K562 (cell line): ENCODE measurements around the gene ST6GALNAC6. TPM values are rescaled to one million over a fixed set of nuclear protein-coding genes. Genes with fewer than 3 reads are reported as not detected.

Experiments used
- ATAC-seq: fragments of 200-7000 bp; cut with Tn5 transposase; 3 replicates; pipeline ENCODE4 v1.9.1; 2020; ENCODE audit warnings: moderate library complexity
- BruUV-seq: library from RNA; stranded (reverse); fragments of 400-500 nt; replicated peaks from 2 replicates; lab custom pipeline; 2021; lab: Mats Ljungman, UMichigan
- CTCF ChIA-PET: fragments of 300-600 bp; formaldehyde crosslinking; extraction: SDS; loops from one replicate; lab custom pipeline; 2021; ENCODE audit warnings: low intra/inter-chr PET ratio; lab: Yijun Ruan, JAX
- POLR2A ChIA-PET: fragments of 300-600, 350-650 bp; sonication (Branson Sonifier 250); formaldehyde crosslinking; extraction: SDS; loops from one replicate; lab custom pipeline; 2021; ENCODE audit warnings: antibody characterized with exemption, inconsistent platforms; lab: Yijun Ruan, JAX
- DNase-seq, 4 experiments: peaks; one replicate each; pipeline versions ENCODE4 v3.0.0 to v3.0.0-alpha.2; 2011 to 2018; ENCODE audit warnings: low spot score in 3 of 4, mixed read lengths in 3 of 4; ENCODE audit errors: extremely low read depth in 1 of 4
- FAIRE-seq: peaks from 2 replicates; lab custom pipeline; 2011; peaks lifted over from hg19 to GRCh38; lab: Jason Lieb, UNC
- H2AFZ ChIP-seq: 2 replicates; pipeline ENCODE4 v1.6.0; 2011; ENCODE audit warnings: low read depth, low read length, control low read depth, inconsistent platforms
- H3K27ac ChIP-seq: fragments of 200-600 bp; 3 replicates; pipeline ENCODE4 v1.8.0; 2011; ENCODE audit warnings: low read depth, mild to moderate bottlenecking, control low read depth, inconsistent platforms, low read length, moderate library complexity, mixed read lengths; ENCODE audit errors: extremely low read depth
- H3K27me3 ChIP-seq, 2 experiments: fragments of 300-600 bp in 1 of 2; 2 replicates in 1 of 2; 3 replicates in 1 of 2; pipeline versions ENCODE4 v1.6.0 to v1.8.0; 2011; ENCODE audit warnings: inconsistent platforms in 2 of 2, low read length in 2 of 2, mild to moderate bottlenecking in 1 of 2, mixed read lengths in 1 of 2, moderate library complexity in 1 of 2; ENCODE audit not compliant: control insufficient read depth in 2 of 2, insufficient read depth in 2 of 2
- H3K36me3 ChIP-seq: fragments of 300-600 bp; 3 replicates; pipeline ENCODE4 v1.8.0; 2011; ENCODE audit warnings: mild to moderate bottlenecking, low read length, inconsistent platforms; ENCODE audit not compliant: control insufficient read depth, insufficient read depth
- H3K4me1 ChIP-seq, 2 experiments: fragments of 200-600 bp in 1 of 2; replicated peaks in 1 of 2; 2 replicates in 1 of 2; 3 replicates in 1 of 2; pipeline versions ENCODE4 v1.5.1 to v1.8.0; 2011; ENCODE audit warnings: inconsistent platforms in 2 of 2, low read length in 2 of 2, mild to moderate bottlenecking in 1 of 2, mixed read lengths in 1 of 2, moderate library complexity in 1 of 2; ENCODE audit not compliant: control insufficient read depth in 2 of 2, insufficient read depth in 2 of 2
- H3K4me2 ChIP-seq: 2 replicates; pipeline ENCODE4 v1.6.1; 2011; ENCODE audit warnings: low read length, control low read depth, inconsistent platforms, mixed read lengths; ENCODE audit not compliant: insufficient read depth
- H3K4me3 ChIP-seq: fragments of 200-600 bp; sonication (generic), shearing (Covaris generic); 2 replicates; pipeline ENCODE4 v1.5.1; 2016; ENCODE audit warnings: control low read depth, inconsistent platforms
- H3K79me2 ChIP-seq: fragments of 200-600 bp; 3 replicates; pipeline ENCODE4 v1.8.0; 2011; ENCODE audit warnings: low read length, inconsistent platforms; ENCODE audit not compliant: control insufficient read depth, insufficient read depth
- H3K9ac ChIP-seq, 2 experiments: 2 replicates each; pipeline versions ENCODE4 v1.6.0 to v1.6.1; 2011; ENCODE audit warnings: low read depth in 2 of 2, low read length in 2 of 2, control low read depth in 1 of 2, inconsistent platforms in 1 of 2, mild to moderate bottlenecking in 1 of 2, mixed read lengths in 1 of 2; ENCODE audit not compliant: insufficient read depth in 1 of 2
- H3K9me1 ChIP-seq: one replicate; pipeline ENCODE4 v1.6.0; 2011; ENCODE audit warnings: inconsistent platforms, mild to moderate bottlenecking, low read length, moderate library complexity; ENCODE audit not compliant: control insufficient read depth, insufficient read depth
- H3K9me3 ChIP-seq: replicated peaks from 2 replicates; pipeline ENCODE4 v1.5.1; 2011; ENCODE audit warnings: low read depth, low read length, inconsistent platforms; ENCODE audit not compliant: control insufficient read depth, insufficient read depth
- H4K20me1 ChIP-seq: replicated peaks from 2 replicates; pipeline ENCODE4 v1.6.1; 2011; ENCODE audit warnings: low read length, inconsistent platforms, mixed read lengths; ENCODE audit not compliant: control insufficient read depth, insufficient read depth
- CXXC5 ChIP-seq: fragments of 250-450 bp; sonication (Bioruptor Pico); IDR thresholded peaks from 2 replicates; pipeline ENCODE4 v1.8.0; 2022; ENCODE audit warnings: inconsistent platforms, mild to moderate bottlenecking, moderate library complexity
- EGR1 ChIP-seq: fragments of 450-650 bp; conservative IDR thresholded peaks from 2 replicates; pipeline ENCODE4 v1.6.1; 2017; ENCODE audit warnings: mild to moderate bottlenecking
- GATAD2B ChIP-seq: fragments of 450-650 bp; IDR thresholded peaks from 2 replicates; pipeline ENCODE4 v1.6.1; 2017; ENCODE audit warnings: mild to moderate bottlenecking, borderline replicate concordance
- IFI16 ChIP-seq: fragments of 250-450 bp; sonication (Bioruptor Pico); IDR thresholded peaks from 2 replicates; pipeline ENCODE4 v2.1.2; 2022; ENCODE audit warnings: mild to moderate bottlenecking, inconsistent platforms
- PCBP2 ChIP-seq: fragments of 200-400 bp; formaldehyde crosslinking; IDR thresholded peaks from 2 replicates; pipeline ENCODE4 v1.6.1; 2018; ENCODE audit warnings: low read length, low read depth, mild to moderate bottlenecking, moderate library complexity; ENCODE audit not compliant: poor library complexity, severe bottlenecking
- POLR2B ChIP-seq: fragments of 450-650 bp; IDR thresholded peaks from 2 replicates; pipeline ENCODE4 v1.6.1; 2018; ENCODE audit warnings: low read depth; ENCODE audit not compliant: partially characterized antibody
- PPARD ChIP-seq: fragments of 250-450 bp; sonication (Bioruptor Pico); IDR thresholded peaks from 2 replicates; pipeline ENCODE4 v1.8.0; 2022; ENCODE audit warnings: inconsistent platforms, mild to moderate bottlenecking, moderate library complexity
- SPI1 ChIP-seq: IDR thresholded peaks from 2 replicates; pipeline ENCODE4 v1.6.1; 2011; ENCODE audit warnings: low read depth, low read length, control low read depth, borderline replicate concordance
- TAF1 ChIP-seq: IDR thresholded peaks from 2 replicates; pipeline ENCODE4 v1.6.1; 2011; ENCODE audit warnings: mild to moderate bottlenecking, low read length, moderate library complexity; ENCODE audit not compliant: insufficient read depth, control insufficient read depth, severe bottlenecking; ENCODE audit errors: extremely low read depth
- ZNF197 ChIP-seq: fragments of 200-800 bp; sonication (Bioruptor generic); IDR thresholded peaks from 2 replicates; pipeline ENCODE4 v1.6.1; 2016; ENCODE audit warnings: low read depth, missing genetic modification characterization, missing compliant biosample characterization
- ZNF324 ChIP-seq: fragments of 250-450 bp; sonication (Bioruptor Pico); IDR thresholded peaks from 2 replicates; pipeline ENCODE4 v1.4.0; 2020; ENCODE audit warnings: mild to moderate bottlenecking
- WGBS: fragments of 100-300 bp; shearing (Covaris generic); methylation state at CpG from one replicate; pipeline ENCODE4 v1.1.6; 2016; ENCODE audit warnings: low coverage, mixed read lengths; ENCODE audit not compliant: insufficient coverage; ENCODE audit errors: missing lambda C conversion rate; 5-methylcytosine and 5-hydroxymethylcytosine counted together
- in situ Hi-C: fragments of 300-500 bp; cut with MboI; formaldehyde crosslinking; loops from 4 replicates; pipeline ENCODE4 v1.15.0; 2018; ENCODE audit warnings: inconsistent platforms, mixed read lengths
- intact Hi-C: fragments of 100-400 bp; cut with micrococcal nuclease; formaldehyde crosslinking; loops from 2 replicates; pipeline ENCODE4 v1.14.2; 2022
- polyA plus RNA-seq, 8 experiments: library from polyadenylated mRNA; depleted of rRNA in 4 of 8; stranded (reverse) in 5 of 8; unstranded in 3 of 8; fragments of >200 nt; fragmentation: Nextera tagmentation in 2 of 8; fragmentation: Illumina TruSeq in 1 of 8; extraction: Ambion mirVana in 2 of 8; extraction: Trizol in 1 of 8; gene quantifications; 2 replicates each; pipeline versions ENCODE4 v1.2.1 to v1.2.3, GENCODE V29; 2011 to 2014; ENCODE audit warnings: inconsistent platforms in 1 of 8, missing spikeins in 1 of 8
- total RNA-seq, 7 experiments: library from RNA; depleted of rRNA in 6 of 7; stranded (reverse); fragments of >200 nt in 6 of 7; fragmentation: Illumina TruSeq in 2 of 7; extraction: Trizol in 2 of 7; gene quantifications; 2 replicates each; pipeline versions ENCODE4 v1.2.1 to v1.2.3, GENCODE V29; 2011 to 2021; ENCODE audit warnings: low replicate concordance in 1 of 7

The ST6GALNAC6 gene
- total and polyA plus RNA-seq, 9 of the 15 experiments (the other 6 are each of a cell fraction or from before 2014, with no cell fraction given): 0.13 to 23.0 (median 14.5) TPM

- H2AFZ ChIP-seq: no peak overlapping the region
- no peaks in the 10 kb centered on the region for H4K20me1 ChIP-seq
- no TSS peak for BruUV-seq
- intact Hi-C loops (loop anchor here (2.0 to 10.0 kb wide), 4 partner anchors 69 to 277 kb away; partner anchors contain the start of gene FPGS), in situ Hi-C loops (loop anchor here (5.0 to 10.0 kb wide), 3 partner anchors 64 to 277 kb away; partner anchors contain the start of gene TOR2A)
- H3K9me3 ChIP-seq: no peaks in the 10 kb centered on the region
- H3K27me3 ChIP-seq: no peaks in the 10 kb centered on the region
- ChIA-PET POLR2A (interaction anchor here (1.6 to 1.7 kb wide), 2 partner anchors 8 to 100 kb away, joined by 4 to 5 read pairs; no protein-coding TSS in a partner anchor), CTCF (interaction anchor here (4.0 kb wide), 1 partner anchor 135 kb away, joined by 31 read pairs; the partner anchor contains the start of gene TOR2A)
- H3K4me2 ChIP-seq: no peak overlapping the region
- DNase-seq (no peak), FAIRE-seq (no peak), ATAC-seq (no peak)
- H3K79me2 ChIP-seq: peaks cover 5% of the 10 kb centered on the region; the same call in 2 of the 3 replicates
- WGBS: 74% methylated on average over 9 of the region's 9 CpGs
- no peaks in the 10 kb centered on the region for H3K9me1 ChIP-seq
- H3K36me3 ChIP-seq: peaks cover 17% of the 10 kb centered on the region; the same call in 2 of the 3 replicates
- H3K4me1 ChIP-seq: peaks cover 6 to 68% of the 10 kb centered on the region in 2 experiments; a peak in 4 of 5 replicates
- H3K4me3 ChIP-seq: no peak overlapping the region
- TF ChIP-seq GATAD2B (no peak), SPI1 (no peak), PPARD (CRISPR knock-in tag) (no peak), ZNF324 (CRISPR knock-in tag) (no peak), IFI16 (CRISPR knock-in tag) (no peak), ZNF197 (CRISPR knock-in tag) (no peak), PCBP2 (no peak), CXXC5 (CRISPR knock-in tag) (no peak), EGR1 (no peak), POLR2B (no peak), TAF1 (no peak)
- no peak overlapping the region for H3K27ac ChIP-seq
- H3K9ac ChIP-seq: no peak overlapping the region
Measured at GRCh38 chr9:127871531-127871930, 27.9 kb downstream of the ST6GALNAC6 start.
